ENCODE data around the gene CD93. TPM values are rescaled to one million over a fixed set of nuclear protein-coding genes. Genes with fewer than 3 reads are reported as not detected.

The CD93 gene
- total RNA-seq, result 100 to 1,000 TPM in 1 of 2 donors, 10 to 100 TPM in 1; 99.2 to 163 TPM

GRCh38 chr20:23086056-23086566, at the start of gene CD93:
Gene CD93, minus strand, starts transcription at chr20:23086324. Its CDS starts 132 bp downstream, at chr20:23086192.
- no peak for DNase-seq (ENCODE audit: low spot score)
- H3K9me3 ChIP-seq, result no peaks in the 10 kb centered on the region
- no peaks in the 10 kb centered on the region for H3K36me3 ChIP-seq
- H3K4me1 ChIP-seq (ENCODE audit: control insufficient read depth in 1 of 2, low read depth in 2 of 2), result peaks cover 5 to 65% of the 10 kb centered on the region in 2 donors
- H3K27ac ChIP-seq, result peak within 1 kb of the TSS; percentile 97
- H3K4me3 ChIP-seq, result peak within 1 kb of the TSS; percentile 61
- no peak for TF ChIP-seq CTCF (IDR thresholded peaks at IDR 0.05)
- peak; percentile 50 for ATAC-seq (ENCODE audit: insufficient number of reproducible peaks, low FRiP score, low read depth)
- H3K27me3 ChIP-seq (replicated peaks; ENCODE audit: insufficient read depth), result no peaks in the 10 kb centered on the region

- no peaks in the 10 kb centered on the region for H3K27me3 ChIP-seq (replicated peaks; ENCODE audit: insufficient read depth)
- no peaks in the 10 kb centered on the region for H3K9me3 ChIP-seq
- H3K4me1 ChIP-seq (ENCODE audit: control insufficient read depth in 1 of 2, low read depth in 2 of 2), result peaks cover 0 to 3% of the 10 kb centered on the region in 2 donors
- ATAC-seq (ENCODE audit: insufficient number of reproducible peaks, low FRiP score, low read depth) (no peak), DNase-seq (ENCODE audit: low spot score) (no peak)
- no peak for TF ChIP-seq CTCF (IDR thresholded peaks at IDR 0.05)
- no peak overlapping the region for H3K4me3 ChIP-seq
- H3K36me3 ChIP-seq, result no peaks in the 10 kb centered on the region
- H3K27ac ChIP-seq, result no peak overlapping the region
Observed at GRCh38 chr20:23133560-23133998, 47.5 kb upstream of the CD93 start.

- no peak for DNase-seq (ENCODE audit: low spot score)
- no peak for TF ChIP-seq CTCF (IDR thresholded peaks at IDR 0.05)
- H3K4me1 ChIP-seq (ENCODE audit: control insufficient read depth in 1 of 2, low read depth in 2 of 2), result peaks cover 0 to 6% of the 10 kb centered on the region in 2 donors
- no peaks in the 10 kb centered on the region for H3K27me3 ChIP-seq (replicated peaks; ENCODE audit: insufficient read depth)
- H3K36me3 ChIP-seq, result no peaks in the 10 kb centered on the region
- no peak overlapping the region for H3K27ac ChIP-seq
- no peaks in the 10 kb centered on the region for H3K9me3 ChIP-seq
- no peak for ATAC-seq (ENCODE audit: insufficient number of reproducible peaks, low FRiP score, low read depth)
- H3K4me3 ChIP-seq, result no peak overlapping the region
Observed at GRCh38 chr20:23132930-23133559, 46.9 kb upstream of the CD93 start.

GRCh38 chr20:23132293-23132929, 46.3 kb upstream of the CD93 start:
- no peak for DNase-seq (ENCODE audit: low spot score)
- Histone ChIP-seq H3K4me3 (no peak overlapping the region), H3K9me3 (no peaks in the 10 kb centered on the region), H3K36me3 (no peaks in the 10 kb centered on the region), H3K27me3 (replicated peaks; ENCODE audit: insufficient read depth) (no peaks in the 10 kb centered on the region), H3K4me1 (ENCODE audit: control insufficient read depth in 1 of 2, low read depth in 2 of 2) (peaks cover 0 to 6% of the 10 kb centered on the region in 2 donors), H3K27ac (no peak overlapping the region)
- TF ChIP-seq CTCF (IDR thresholded peaks at IDR 0.05), result no peak
- no peak for ATAC-seq (ENCODE audit: insufficient number of reproducible peaks, low FRiP score, low read depth)

- H3K27ac ChIP-seq, result no peak overlapping the region
- DNase-seq (ENCODE audit: low spot score) (no peak), ATAC-seq (ENCODE audit: insufficient number of reproducible peaks, low FRiP score, low read depth) (no peak)
- TF ChIP-seq CTCF (IDR thresholded peaks at IDR 0.05), result no peak
- H3K4me1 ChIP-seq (ENCODE audit: control insufficient read depth in 1 of 2, low read depth in 2 of 2), result peaks cover 0 to 6% of the 10 kb centered on the region in 2 donors
- H3K9me3 ChIP-seq, result no peaks in the 10 kb centered on the region
- no peaks in the 10 kb centered on the region for H3K36me3 ChIP-seq
- no peaks in the 10 kb centered on the region for H3K27me3 ChIP-seq (replicated peaks; ENCODE audit: insufficient read depth)
- no peak overlapping the region for H3K4me3 ChIP-seq
Observed at GRCh38 chr20:23131766-23132165, 45.6 kb upstream of the CD93 start.
